Measurements from ENCODE around the gene CDKN3.
A peak's percentile ranks its signal among the peaks of the same experiment; 100 is the strongest.
"Not testable (repeated sequence)": the region's sequence is repeated elsewhere in the genome, so short reads cannot be mapped to it uniquely, and the experiment has no call there.

The CDKN3 gene

DNA sequence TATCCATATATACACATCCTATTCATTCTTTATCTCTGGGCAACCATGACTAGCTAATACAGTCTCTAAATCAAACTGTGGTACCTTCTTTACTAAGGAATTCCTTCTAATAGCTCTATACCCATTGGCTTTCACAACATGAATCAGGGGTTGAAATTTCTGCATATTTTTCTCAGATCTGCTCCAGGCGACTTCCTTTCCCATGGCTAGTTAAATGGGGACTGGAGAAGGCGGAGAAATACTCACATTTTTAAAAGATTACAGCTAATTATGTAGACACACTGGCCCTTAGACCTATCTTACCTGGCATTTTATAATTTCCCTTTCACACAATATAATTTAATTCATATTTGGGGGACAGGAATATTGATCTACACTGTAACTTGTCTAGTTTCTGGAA lies 1.1 kb upstream of the CDKN3 start:
- no peak overlapping the region for H3K27ac ChIP-seq (ENCODE audit: low read depth, low read length)
- no peaks in the 10 kb centered on the region for H4K20me1 ChIP-seq (ENCODE audit: control insufficient read depth, insufficient read depth, low read depth, low read length)
- peaks cover 24% of the 10 kb centered on the region for H3K4me1 ChIP-seq (ENCODE audit: control insufficient read depth, low read length)
- no peak for TF ChIP-seq CTCF (IDR thresholded peaks at IDR 0.05; ENCODE audit: low read depth, low read length, poor library complexity, severe bottlenecking)
- no peak for TF ChIP-seq EZH2phosphoT487 (IDR thresholded peaks at IDR 0.05; ENCODE audit: borderline replicate concordance, low read length)
- no peaks in the 10 kb centered on the region for H3F3A ChIP-seq (ENCODE audit: control insufficient read depth, insufficient read depth)
- H3K27me3 ChIP-seq (ENCODE audit: control insufficient read depth, low read length) = no peaks in the 10 kb centered on the region
- H3K79me2 ChIP-seq (ENCODE audit: control insufficient read depth, low read length) = peaks cover 33% of the 10 kb centered on the region
- H3K9me3 ChIP-seq (ENCODE audit: control insufficient read depth, insufficient read depth, low read length) = no peaks in the 10 kb centered on the region
- no peaks in the 10 kb centered on the region for H3K9me2 ChIP-seq (replicated peaks; ENCODE audit: control insufficient read depth, low read length)
- H3K36me3 ChIP-seq (ENCODE audit: control insufficient read depth, low read length) = peaks cover 29% of the 10 kb centered on the region
- no peak overlapping the region for H3K4me2 ChIP-seq (ENCODE audit: low read length)
- H3K4me3 ChIP-seq (ENCODE audit: low read length) = no peak overlapping the region

- H3K4me2 ChIP-seq (ENCODE audit: low read length) = peak overlapping the region; percentile 72
- no peaks in the 10 kb centered on the region for H3K9me2 ChIP-seq (replicated peaks; ENCODE audit: control insufficient read depth, low read length)
- no peaks in the 10 kb centered on the region for H3K27me3 ChIP-seq (ENCODE audit: control insufficient read depth, low read length)
- H3K36me3 ChIP-seq (ENCODE audit: control insufficient read depth, low read length) = peaks cover 33% of the 10 kb centered on the region
- peak overlapping the region; percentile 94 for H3K4me3 ChIP-seq (ENCODE audit: low read length)
- H3F3A ChIP-seq (ENCODE audit: control insufficient read depth, insufficient read depth) = no peaks in the 10 kb centered on the region
- H3K79me2 ChIP-seq (ENCODE audit: control insufficient read depth, low read length) = peaks cover 37% of the 10 kb centered on the region
- H3K27ac ChIP-seq (ENCODE audit: low read depth, low read length) = peak overlapping the region; percentile 48; the same call in 1 of the 2 replicates
- H4K20me1 ChIP-seq (ENCODE audit: control insufficient read depth, insufficient read depth, low read depth, low read length) = no peaks in the 10 kb centered on the region
- TF ChIP-seq CTCF (IDR thresholded peaks at IDR 0.05; ENCODE audit: low read depth, low read length, poor library complexity, severe bottlenecking) = no peak
- no peak for TF ChIP-seq EZH2phosphoT487 (IDR thresholded peaks at IDR 0.05; ENCODE audit: borderline replicate concordance, low read length)
- no peaks in the 10 kb centered on the region for H3K9me3 ChIP-seq (ENCODE audit: control insufficient read depth, insufficient read depth, low read length)
- peaks cover 24% of the 10 kb centered on the region for H3K4me1 ChIP-seq (ENCODE audit: control insufficient read depth, low read length)
These were observed 669 bp upstream of the CDKN3 start for GRCh38 chr14:54396183-54396492.

- Histone ChIP-seq H3K4me2 (ENCODE audit: low read length) (peak overlapping the region; percentile 81; the same call in 1 of the 2 replicates), H3K27me3 (ENCODE audit: control insufficient read depth, low read length) (no peaks in the 10 kb centered on the region), H3K9me2 (replicated peaks; ENCODE audit: control insufficient read depth, low read length) (no peaks in the 10 kb centered on the region), H3K4me1 (ENCODE audit: control insufficient read depth, low read length) (peaks cover 28% of the 10 kb centered on the region), H3K27ac (ENCODE audit: low read depth, low read length) (no peak overlapping the region), H3F3A (ENCODE audit: control insufficient read depth, insufficient read depth) (no peaks in the 10 kb centered on the region), H3K36me3 (ENCODE audit: control insufficient read depth, low read length) (peaks cover 53% of the 10 kb centered on the region), H3K9me3 (ENCODE audit: control insufficient read depth, insufficient read depth, low read length) (no peaks in the 10 kb centered on the region), H3K79me2 (ENCODE audit: control insufficient read depth, low read length) (peaks cover 60% of the 10 kb centered on the region), H3K4me3 (ENCODE audit: low read length) (no peak overlapping the region), H4K20me1 (ENCODE audit: control insufficient read depth, insufficient read depth, low read depth, low read length) (no peaks in the 10 kb centered on the region)
- TF ChIP-seq EZH2phosphoT487 (IDR thresholded peaks at IDR 0.05; ENCODE audit: borderline replicate concordance, low read length) = no peak
- TF ChIP-seq CTCF (IDR thresholded peaks at IDR 0.05; ENCODE audit: low read depth, low read length, poor library complexity, severe bottlenecking) = no peak
These were observed 2.8 kb downstream of the CDKN3 start for GRCh38 chr14:54399560-54399959.

DNA sequence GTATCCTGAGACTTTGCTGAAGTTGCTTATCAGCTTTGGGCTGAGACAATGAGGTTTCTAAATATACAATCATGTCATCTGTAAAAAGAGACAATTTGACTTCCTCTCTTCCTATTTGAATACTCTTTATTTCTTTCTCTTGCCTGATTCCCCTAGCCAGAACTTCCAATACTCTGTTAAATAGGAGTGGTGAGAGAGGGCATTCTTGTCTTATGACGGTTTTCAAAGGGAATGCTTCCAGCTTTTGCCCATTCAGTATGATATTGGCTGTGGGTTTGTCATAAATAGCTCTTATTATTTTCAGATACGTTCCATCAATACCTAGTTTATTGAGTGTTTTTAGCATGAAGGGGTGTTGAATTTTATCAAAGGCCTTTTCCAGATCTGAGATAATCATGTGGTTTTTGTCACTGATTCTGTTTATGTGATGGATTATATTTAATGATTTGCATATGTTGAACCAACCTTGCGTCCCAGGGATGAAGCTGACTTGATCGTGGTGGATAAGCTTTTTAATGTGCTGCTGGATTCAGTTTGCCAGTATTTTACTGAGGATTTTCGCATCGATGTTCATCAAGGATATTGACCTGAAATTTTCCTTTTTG lies 6.7 kb downstream of the CDKN3 start:
- H3K27me3 ChIP-seq (ENCODE audit: control insufficient read depth, low read length); H3F3A ChIP-seq (ENCODE audit: control insufficient read depth, insufficient read depth); H3K27ac ChIP-seq (ENCODE audit: low read depth, low read length); H4K20me1 ChIP-seq (ENCODE audit: control insufficient read depth, insufficient read depth, low read depth, low read length); H3K9me2 ChIP-seq (replicated peaks; ENCODE audit: control insufficient read depth, low read length); H3K4me2 ChIP-seq (ENCODE audit: low read length); H3K9me3 ChIP-seq (ENCODE audit: control insufficient read depth, insufficient read depth, low read length); H3K4me3 ChIP-seq (ENCODE audit: low read length): not testable (repeated sequence)
- Histone ChIP-seq H3K4me1 (ENCODE audit: control insufficient read depth, low read length) (peaks cover 16% of the 10 kb centered on the region), H3K79me2 (ENCODE audit: control insufficient read depth, low read length) (peaks cover 51% of the 10 kb centered on the region), H3K36me3 (ENCODE audit: control insufficient read depth, low read length) (peaks cover 63% of the 10 kb centered on the region)

Data from DOHH2 (cell line).